NCI-H345 treated with DMSO at 0.1 percent for 48 hours (cell line): ENCODE measurements around the gene FNDC11.
"Not testable (repeated sequence)": the region's sequence is repeated elsewhere in the genome, so short reads cannot be mapped to it uniquely, and the experiment has no call there.

Experiments used
- DNase-seq: peaks from one replicate; lab custom pipeline; 2025; ENCODE audit not compliant: unreplicated experiment; lab: John Stamatoyannopoulos, UW

The FNDC11 gene

DNA sequence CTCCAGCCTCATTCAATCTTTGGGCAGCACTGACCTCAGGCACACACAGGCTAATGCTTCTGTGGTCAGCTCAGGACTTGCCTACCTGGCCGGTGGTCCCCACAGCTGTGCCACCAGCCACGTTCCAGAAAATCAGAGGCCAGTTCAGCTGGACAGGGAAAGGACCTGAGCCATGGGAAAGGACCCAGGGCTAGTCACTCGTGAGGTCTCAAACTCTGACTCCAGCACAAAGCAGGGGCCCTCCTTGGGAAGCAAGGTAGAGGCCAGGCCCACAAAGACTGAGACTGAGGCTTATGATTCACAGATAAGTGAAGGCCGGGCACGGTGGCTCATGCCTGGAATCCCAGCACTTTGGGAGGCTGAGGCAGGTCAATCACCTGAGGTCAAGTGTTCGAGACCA is 42.5 kb downstream of the FNDC11 start:
- no peak for DNase-seq

DNA sequence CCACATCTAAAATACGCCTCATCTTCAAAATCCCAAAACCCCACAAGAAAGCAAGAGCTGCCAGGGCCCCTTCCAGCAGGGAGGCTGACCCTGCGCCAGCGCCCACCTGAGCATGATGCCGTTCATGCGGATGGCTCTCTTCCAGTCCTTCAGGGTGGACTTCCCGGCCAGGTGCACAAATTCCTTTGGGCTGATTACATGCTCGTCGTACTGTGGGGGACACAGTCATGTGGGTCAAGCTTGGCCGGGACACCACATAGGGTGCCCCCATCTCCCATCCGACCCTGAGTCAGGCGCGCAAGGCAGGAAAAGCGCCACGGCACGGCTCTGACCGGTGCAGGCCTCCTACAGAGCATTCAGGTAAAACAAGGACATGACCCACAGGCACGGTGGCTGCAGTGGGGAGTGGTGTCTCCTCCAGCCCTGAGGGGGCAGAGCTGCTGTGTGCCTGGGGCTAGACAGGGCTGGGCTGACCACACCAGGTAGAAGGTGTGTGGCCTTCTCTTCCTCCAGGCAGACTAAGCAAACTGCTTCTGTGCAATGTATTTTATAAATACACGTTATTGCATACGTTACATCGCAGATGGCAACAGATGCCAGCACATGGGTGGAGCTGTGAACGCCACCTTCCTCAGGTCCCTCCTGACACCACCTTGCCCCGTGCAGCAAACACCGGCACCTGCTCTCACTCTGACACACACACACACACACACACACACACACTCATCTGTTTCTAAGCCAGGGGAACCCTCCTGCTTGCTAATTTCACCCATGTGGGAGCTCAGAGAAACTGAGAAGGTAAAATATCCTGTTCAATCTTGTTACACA is 43.9 kb downstream of the FNDC11 start:
- DNase-seq = no peak

DNA sequence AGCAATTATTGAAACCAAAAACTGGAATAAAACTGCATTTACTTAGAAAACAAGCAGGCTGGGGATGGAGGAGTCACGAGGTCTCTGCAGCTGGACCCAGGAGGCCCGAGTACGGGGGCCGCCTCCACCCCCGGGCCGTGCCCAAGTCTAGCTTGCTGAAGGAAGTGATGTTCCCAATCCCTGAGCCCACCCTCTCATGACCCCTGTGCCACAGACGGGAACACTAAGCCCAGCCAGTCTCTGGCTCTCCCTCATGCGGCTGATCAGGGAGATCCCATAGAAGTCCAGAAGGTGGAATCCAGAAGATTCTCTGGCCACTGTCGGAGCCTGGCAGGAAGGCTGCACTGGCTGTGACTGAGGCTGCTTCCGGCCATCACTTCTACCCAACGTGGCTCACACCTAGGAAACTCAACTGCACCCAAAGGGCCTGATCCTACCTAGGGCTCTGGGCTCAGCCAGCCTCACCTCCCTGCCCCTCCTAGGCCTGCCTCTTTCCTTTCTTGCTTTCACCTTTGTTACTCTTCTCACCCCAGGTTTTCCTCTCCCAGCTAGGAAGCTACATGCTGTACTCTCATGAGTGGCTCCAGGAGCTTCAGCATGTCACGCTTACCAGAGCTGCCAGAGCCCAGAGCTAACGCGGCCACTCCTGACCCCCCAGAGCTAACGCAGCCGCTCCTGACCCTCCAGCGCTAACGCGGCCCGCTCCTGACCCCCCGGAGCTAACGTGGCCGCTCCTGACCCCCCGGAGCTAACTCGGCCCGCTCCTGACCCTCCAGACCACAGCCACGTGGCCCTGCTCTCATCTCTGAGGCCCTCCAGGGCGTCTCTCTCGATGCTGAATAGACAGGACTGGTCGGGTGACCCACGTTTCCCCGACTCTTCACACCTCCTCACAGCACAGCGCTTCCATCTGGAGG is 44.8 kb downstream of the FNDC11 start:
- DNase-seq = no peak

DNA sequence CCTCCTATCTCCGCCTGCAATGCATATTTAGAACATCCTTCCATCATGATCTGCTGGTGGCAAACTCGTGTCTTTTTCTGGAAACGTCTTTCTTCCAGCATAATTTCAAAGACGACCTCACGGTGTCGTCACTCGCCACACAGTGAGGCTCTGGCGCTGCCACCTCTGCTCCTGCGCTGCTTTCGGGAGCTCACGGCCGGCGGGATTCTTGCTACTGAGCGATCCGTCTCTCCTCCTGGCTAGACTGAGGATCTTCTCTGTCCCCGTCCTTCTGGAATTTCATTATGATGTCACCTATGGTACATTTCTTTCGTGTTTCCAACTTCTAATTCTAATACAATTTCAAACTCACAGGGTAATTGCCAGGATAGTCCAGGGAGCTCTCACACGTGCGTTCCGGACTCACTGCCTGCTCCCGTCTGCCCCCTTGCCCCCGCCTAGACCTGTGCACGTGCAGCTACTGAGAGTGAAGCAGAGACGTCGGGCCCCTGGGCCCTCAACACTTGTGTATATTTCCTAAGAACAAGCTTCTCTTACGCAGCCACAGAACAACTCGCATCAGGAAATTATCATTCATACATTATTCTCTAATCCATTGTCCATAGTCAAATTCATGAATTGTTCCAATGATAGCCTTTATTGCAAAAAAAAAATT is 45.6 kb downstream of the FNDC11 start:
- DNase-seq = no peak

DNA sequence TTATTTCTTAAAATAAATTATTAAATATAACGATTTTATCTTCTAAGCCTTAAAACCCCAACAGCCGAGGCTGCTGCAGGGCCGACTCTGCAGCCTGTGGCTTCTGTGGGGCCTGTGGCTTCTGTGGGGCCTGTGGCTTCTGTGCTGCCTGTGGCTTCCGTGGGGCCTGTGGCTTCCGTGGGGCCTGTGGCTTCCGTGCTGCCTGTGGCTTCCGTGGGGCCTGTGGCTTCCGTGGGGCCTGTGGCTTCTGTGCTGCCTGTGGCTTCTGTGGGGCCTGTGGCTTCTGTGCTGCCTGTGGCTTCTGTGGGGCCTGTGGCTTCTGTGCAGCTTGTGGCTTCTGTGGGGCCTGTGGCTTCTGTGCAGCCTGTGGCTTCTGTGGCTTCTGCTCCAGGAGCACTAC is 47.7 kb downstream of the FNDC11 start:
- not testable (repeated sequence) for DNase-seq

DNA sequence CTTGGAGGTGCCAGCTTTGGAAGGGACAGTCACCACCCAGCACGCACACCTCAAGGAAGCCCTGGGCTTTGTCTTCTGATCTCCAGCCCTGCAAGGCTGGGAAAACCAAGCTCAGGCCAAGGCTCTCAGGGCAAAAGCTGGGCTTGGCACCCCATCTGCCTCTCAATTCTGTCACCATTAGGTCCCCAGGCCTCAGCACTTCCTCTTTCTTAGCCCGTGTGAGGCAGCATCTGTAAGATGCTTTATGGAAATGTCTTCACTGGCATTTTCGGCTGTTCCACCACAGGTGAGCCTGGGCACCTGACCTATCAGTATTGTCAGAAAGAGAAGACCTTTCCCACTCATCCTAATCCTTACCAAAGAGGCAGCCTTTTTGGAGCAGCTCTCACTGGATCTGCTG is 48.4 kb downstream of the FNDC11 start:
- no peak for DNase-seq
